Urinary bladder (tissue), 4 donors: Measurements from ENCODE around the gene TMEM239. TPM values are rescaled to one million over a fixed set of nuclear protein-coding genes. Genes with fewer than 3 reads are reported as not detected.
A peak's percentile ranks its signal among the peaks of the same experiment; 100 is the strongest.

ENCODE experiments used
- DNase-seq: peaks from one replicate; pipeline ENCODE4 v3.0.0-alpha.2; 2015; ENCODE audit errors: extremely low spot score
- H3K27ac ChIP-seq: one replicate; pipeline ENCODE4 v1.5.1; 2013; ENCODE audit warnings: low read depth, mild to moderate bottlenecking, moderate library complexity
- H3K36me3 ChIP-seq: one replicate; pipeline ENCODE4 v1.6.1; 2013; ENCODE audit warnings: mild to moderate bottlenecking, moderate library complexity; ENCODE audit not compliant: insufficient read depth
- H3K4me1 ChIP-seq: one replicate; pipeline ENCODE4 v1.6.1; 2013; ENCODE audit warnings: mild to moderate bottlenecking, moderate library complexity; ENCODE audit not compliant: insufficient read depth
- H3K4me3 ChIP-seq: one replicate; pipeline ENCODE4 v1.5.1; 2013; ENCODE audit warnings: low read depth, low read length
- WGBS: extraction: QIAGEN DNeasy Blood & Tissue Kit; methylation state at CpG from one replicate; pipeline ENCODE4 v1.1.7; 2013; 5-methylcytosine and 5-hydroxymethylcytosine counted together
- polyA plus RNA-seq: library from polyadenylated mRNA; stranded (reverse); fragments of 200-250 nt; gene quantifications from one replicate; pipeline ENCODE4 v1.2.3, GENCODE V29; 2013
- total RNA-seq: library from RNA; depleted of rRNA; stranded (reverse); fragments of >200 nt; gene quantifications from one replicate; pipeline ENCODE4 v1.2.3, GENCODE V29; 2014
- donor health status: healthy with polysubstance abuse.
- donor health status: healthy.

TMEM239 gene
- total and polyA plus RNA-seq, 2 donors, result not detected

GRCh38 chr20:2795451-2795850 lies 20.7 kb upstream of the TMEM239 start:
- no peak overlapping the region for H3K27ac ChIP-seq
- 83% methylated on average over 24 of the region's 24 CpGs for WGBS
- H3K4me1 ChIP-seq, result no peaks in the 10 kb centered on the region
- no peaks in the 10 kb centered on the region for H3K36me3 ChIP-seq
- no peak overlapping the region for H3K4me3 ChIP-seq
- no peak for DNase-seq

DNA sequence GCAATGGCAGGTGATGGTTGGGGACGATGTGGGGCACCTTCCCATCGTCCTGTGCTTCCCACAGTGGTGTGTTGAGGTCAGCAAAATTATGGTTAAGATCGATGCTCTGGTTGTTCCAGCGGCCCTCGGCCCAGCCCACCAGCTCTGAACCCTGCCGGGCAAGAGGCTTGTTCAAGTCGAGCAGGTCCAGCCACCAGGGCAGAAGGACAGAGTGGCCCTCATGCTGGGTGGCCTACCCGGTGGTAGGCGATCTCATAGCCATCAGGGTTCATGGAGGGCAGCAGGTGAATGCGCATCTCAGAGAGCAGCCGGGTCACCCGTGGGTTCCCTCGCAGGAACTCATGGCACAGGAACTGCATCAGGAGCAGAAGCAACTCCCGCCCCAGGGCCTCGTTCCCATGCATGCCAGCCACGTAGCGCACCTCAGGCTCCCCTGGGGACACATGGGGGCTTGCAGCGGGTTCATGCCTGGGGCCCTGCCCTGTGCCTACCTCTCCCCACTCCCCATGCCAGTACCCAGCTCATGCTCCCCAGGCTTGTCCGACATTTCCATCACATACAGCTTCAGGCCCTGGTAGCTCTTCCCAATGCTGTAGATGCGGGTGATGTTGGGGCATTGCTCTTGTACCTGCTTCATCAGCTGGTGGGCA lies 20.0 kb upstream of the TMEM239 start:
- 93% methylated on average over 20 of the region's 20 CpGs for WGBS
- Histone ChIP-seq H3K4me1 (no peaks in the 10 kb centered on the region), H3K36me3 (no peaks in the 10 kb centered on the region), H3K27ac (no peak overlapping the region), H3K4me3 (no peak overlapping the region)
- DNase-seq, result no peak

- DNase-seq, result no peak
- no peaks in the 10 kb centered on the region for H3K36me3 ChIP-seq
- no peaks in the 10 kb centered on the region for H3K4me1 ChIP-seq
- no peak overlapping the region for H3K27ac ChIP-seq
- no peak overlapping the region for H3K4me3 ChIP-seq
- WGBS, result 85% methylated on average over 16 of the region's 16 CpGs
Observed at GRCh38 chr20:2797136-2797983, 18.8 kb upstream of the TMEM239 start.

DNA sequence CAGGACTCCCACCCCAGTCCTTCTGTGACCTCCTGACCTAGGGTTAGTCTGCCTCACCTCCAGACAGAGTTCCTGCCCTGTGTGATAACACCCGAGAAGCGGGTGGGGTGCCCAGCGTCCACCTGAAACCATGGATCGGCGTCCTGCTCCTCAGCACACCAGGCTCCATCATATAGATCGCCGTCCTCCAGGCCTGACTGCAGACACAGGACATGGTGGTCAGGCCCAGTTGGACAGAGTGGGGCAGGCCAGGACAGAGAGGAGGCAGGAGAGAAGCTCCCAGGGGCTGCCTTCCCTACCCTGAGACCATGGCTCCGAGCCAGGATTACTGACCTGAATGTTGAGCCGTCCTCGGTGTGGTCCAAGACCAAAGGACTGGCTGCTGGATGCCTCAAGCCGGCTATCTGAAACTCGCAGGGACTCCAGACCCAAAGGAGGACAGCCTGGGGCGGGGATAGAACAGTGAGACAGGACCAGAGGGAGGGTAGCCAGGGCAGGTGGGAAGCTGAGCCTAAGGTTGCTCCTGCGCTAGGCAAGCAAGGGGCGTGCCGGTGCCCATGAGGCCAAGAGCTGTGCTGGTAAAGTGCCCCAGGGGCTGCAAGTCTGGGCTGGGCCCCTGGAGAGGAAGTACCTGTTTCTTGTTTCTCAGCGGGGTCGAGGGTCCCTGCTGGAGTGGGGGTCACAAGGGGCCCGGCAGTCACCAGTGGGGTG lies 17.9 kb upstream of the TMEM239 start:
- H3K4me1 ChIP-seq, result no peaks in the 10 kb centered on the region
- no peak for DNase-seq
- H3K27ac ChIP-seq, result no peak overlapping the region
- H3K4me3 ChIP-seq, result no peak overlapping the region
- WGBS, result 89% methylated on average over 19 of the region's 19 CpGs
- H3K36me3 ChIP-seq, result no peaks in the 10 kb centered on the region

DNA sequence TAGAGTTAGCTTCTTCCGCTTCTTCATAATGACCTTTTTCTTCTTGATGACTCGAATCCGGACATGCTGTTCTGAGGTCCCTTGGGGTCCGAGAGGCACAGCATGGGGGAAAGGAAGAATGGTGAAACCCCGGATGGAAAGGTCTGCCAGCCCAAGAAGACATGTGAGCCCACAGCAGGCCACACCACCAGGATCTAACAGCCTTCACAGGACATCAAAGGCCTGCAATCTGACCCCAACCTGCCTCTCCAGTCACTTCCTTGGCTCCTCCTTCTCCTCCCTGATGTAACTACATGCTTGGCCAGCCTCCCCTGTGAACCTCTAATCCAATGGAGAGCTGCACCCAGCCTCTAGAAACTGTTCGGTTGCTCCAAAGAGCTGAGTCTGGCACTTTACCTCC lies 17.4 kb upstream of the TMEM239 start:
- no peak for DNase-seq
- no peak overlapping the region for H3K27ac ChIP-seq
- H3K4me3 ChIP-seq, result no peak overlapping the region
- WGBS, result 80% methylated on average over 6 of the region's 6 CpGs
- no peaks in the 10 kb centered on the region for H3K36me3 ChIP-seq
- H3K4me1 ChIP-seq, result no peaks in the 10 kb centered on the region

- no peak for DNase-seq
- WGBS, result 38% methylated on average over 9 of the region's 9 CpGs
- Histone ChIP-seq H3K36me3 (no peaks in the 10 kb centered on the region), H3K27ac (no peak overlapping the region), H3K4me3 (no peak overlapping the region), H3K4me1 (no peaks in the 10 kb centered on the region)
Observed at GRCh38 chr20:2799271-2799670, 16.9 kb upstream of the TMEM239 start.

- Histone ChIP-seq H3K4me1 (no peaks in the 10 kb centered on the region), H3K27ac (no peak overlapping the region), H3K36me3 (no peaks in the 10 kb centered on the region), H3K4me3 (peak overlapping the region; percentile 27)
- WGBS, result 2% methylated on average over 61 of the region's 61 CpGs
- no peak for DNase-seq
Observed at GRCh38 chr20:2799688-2800520, 16.3 kb upstream of the TMEM239 start.

DNA sequence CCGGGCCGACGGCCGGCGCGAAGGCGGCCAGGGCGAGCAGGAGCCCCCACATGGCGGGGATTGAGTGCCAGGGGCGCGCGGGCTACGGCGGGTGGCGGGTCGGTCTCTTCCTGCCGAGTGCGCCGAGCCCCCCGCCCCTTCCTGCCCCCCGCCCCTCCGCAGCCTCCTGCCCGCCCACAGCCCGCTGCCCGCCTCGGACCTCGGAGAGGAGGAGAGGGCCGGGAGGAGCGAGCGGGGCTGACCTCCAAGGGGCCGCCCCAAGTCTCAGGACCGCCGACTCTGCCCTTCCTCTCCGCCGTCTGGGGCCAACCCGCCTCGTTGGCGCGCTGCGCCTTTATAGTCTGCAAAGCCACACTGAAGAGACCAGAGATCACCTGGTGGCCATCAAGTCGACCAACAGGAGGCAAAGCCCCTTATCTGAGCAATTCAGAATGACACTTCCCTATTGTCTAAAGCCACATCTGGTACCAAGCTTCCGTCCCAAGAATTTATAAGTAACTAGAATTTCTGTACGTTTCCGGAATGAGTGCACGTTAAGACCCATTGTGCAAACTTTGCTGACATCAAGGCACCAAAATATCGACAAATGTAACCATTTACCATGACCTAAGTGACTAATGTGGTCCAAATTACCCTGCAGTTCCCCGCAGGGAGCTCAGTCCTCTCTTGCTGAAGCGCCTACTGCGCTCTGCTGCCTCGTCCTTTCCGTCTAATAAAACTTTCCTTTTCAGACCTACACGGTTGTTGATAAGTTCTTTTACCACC lies 15.5 kb upstream of the TMEM239 start, which contains the start of gene CPXM1:
CPXM1 (minus strand) TSS at position 107 of the 765 bp plus-strand sequence; CDS start at position 52, 55 bp downstream.
- DNase-seq, result no peak
- H3K36me3 ChIP-seq, result no peaks in the 10 kb centered on the region
- H3K27ac ChIP-seq, result no peak within 1 kb of the TSS
- 2% methylated on average over 52 of the region's 52 CpGs for WGBS
- no peaks in the 10 kb centered on the region for H3K4me1 ChIP-seq
- H3K4me3 ChIP-seq, result peak within 1 kb of the TSS; percentile 27

DNA sequence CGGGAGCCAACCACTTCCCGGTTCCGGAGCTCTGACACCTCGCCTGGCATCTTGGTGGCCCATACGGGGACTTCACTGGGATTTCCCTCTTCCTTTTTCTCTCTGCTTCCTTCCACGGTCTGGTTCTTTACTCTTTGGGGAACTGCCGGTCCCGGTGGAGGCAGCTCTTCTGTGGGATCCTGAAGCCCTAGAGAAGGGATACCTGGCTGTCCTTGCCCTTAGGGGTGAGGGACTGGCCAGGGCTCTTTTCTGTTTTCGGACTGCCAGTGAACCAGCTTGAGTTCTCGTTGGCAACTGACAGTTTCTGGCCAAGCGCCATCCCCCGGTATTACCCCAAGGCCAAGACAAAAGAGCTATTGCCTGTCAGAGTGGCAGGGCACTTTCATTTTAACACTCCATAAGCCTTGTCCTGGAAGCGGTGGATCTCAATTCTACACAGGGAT lies 14.9 kb upstream of the TMEM239 start:
- Histone ChIP-seq H3K36me3 (no peaks in the 10 kb centered on the region), H3K4me3 (no peak overlapping the region), H3K4me1 (no peaks in the 10 kb centered on the region), H3K27ac (no peak overlapping the region)
- 20% methylated on average over 13 of the region's 13 CpGs for WGBS
- no peak for DNase-seq

DNA sequence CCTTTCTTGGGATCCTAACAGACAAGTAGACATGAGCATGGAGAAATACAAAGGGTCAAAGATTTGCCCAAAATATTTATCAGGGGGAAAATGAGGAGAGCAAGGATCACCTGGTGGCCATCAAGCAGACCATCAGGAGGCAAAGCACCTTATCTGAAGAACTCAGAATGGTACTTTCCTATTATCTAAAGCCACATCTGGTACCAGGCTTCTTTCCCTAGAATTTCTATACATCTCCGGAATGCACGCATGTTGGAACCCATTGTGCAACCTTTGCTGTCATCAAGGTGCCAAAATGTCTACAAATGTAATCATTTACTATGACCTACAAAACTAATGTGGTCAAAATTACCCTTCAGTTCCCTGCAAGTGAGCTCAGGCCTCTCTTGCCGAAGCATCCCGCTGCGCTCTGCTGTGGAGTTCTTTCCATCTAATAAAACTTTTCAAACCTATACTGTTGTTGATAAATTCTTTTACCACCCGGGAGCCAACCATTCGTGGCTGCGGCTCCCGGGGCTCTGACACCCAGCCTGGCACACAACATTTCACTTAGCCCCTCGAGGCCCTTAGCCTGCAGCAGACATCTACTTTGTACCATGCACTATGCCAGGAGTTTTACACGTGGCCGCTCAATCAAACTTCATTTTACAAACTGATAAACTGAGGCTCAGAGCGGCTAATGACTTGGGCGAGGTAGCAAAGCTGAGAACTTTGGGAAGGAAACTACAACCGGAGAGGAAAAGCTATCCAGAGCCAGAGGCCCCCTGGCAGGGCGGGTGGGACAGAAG lies 11.9 kb upstream of the TMEM239 start:
- Histone ChIP-seq H3K27ac (no peak overlapping the region), H3K36me3 (no peaks in the 10 kb centered on the region), H3K4me1 (no peaks in the 10 kb centered on the region), H3K4me3 (no peak overlapping the region)
- 52% methylated on average over 16 of the region's 16 CpGs for WGBS
- DNase-seq, result no peak

GRCh38 chr20:2804852-2805688 lies 11.1 kb upstream of the TMEM239 start:
- Histone ChIP-seq H3K36me3 (no peaks in the 10 kb centered on the region), H3K4me1 (no peaks in the 10 kb centered on the region), H3K4me3 (no peak overlapping the region), H3K27ac (no peak overlapping the region)
- DNase-seq, result no peak
- 20% methylated on average over 49 of the region's 49 CpGs for WGBS
